HepG2 (cell line): ENCODE results near the gene NSD1. TPM values are rescaled to one million over a fixed set of nuclear protein-coding genes. Genes with fewer than 3 reads are reported as not detected.

Source experiments
- ATAC-seq: fragments of 200-7000 bp; cut with Tn5 transposase; 3 replicates; pipeline ENCODE4 v1.9.1; 2020; ENCODE audit warnings: mild to moderate bottlenecking, moderate library complexity
- BruUV-seq: library from RNA; stranded (reverse); fragments of 400-500 nt; replicated peaks from 2 replicates; lab custom pipeline; 2021; lab: Mats Ljungman, UMichigan
- CTCF ChIA-PET: fragments of 300-600 bp; formaldehyde crosslinking; extraction: SDS; loops from one replicate; lab custom pipeline; 2021; ENCODE audit warnings: low total read pairs, inconsistent platforms, low intra/inter-chr PET ratio; lab: Yijun Ruan, JAX
- POLR2A ChIA-PET: fragments of 350-600 bp; sonication (Branson Sonifier 250); formaldehyde crosslinking; loops from one replicate; lab custom pipeline; 2020; ENCODE audit warnings: antibody characterized with exemption, inconsistent platforms; lab: Yijun Ruan, JAX
- DNase-seq: peaks from one replicate; pipeline ENCODE4 v3.0.0-alpha.2; 2015; ENCODE audit warnings: low spot score
- FAIRE-seq: peaks from 3 replicates; lab custom pipeline; 2011; peaks lifted over from hg19 to GRCh38; lab: Jason Lieb, UNC
- H2AFZ ChIP-seq: one replicate; pipeline ENCODE4 v1.6.1; 2011; ENCODE audit warnings: low read length, inconsistent platforms
- H3K27ac ChIP-seq: fragments of 300-600 bp; 3 replicates; pipeline ENCODE4 v1.8.0; 2011; ENCODE audit warnings: mixed run types, mild to moderate bottlenecking, mixed read lengths, low read length, inconsistent platforms; ENCODE audit not compliant: insufficient read depth; ENCODE audit errors: extremely low read length
- H3K27me3 ChIP-seq, 2 experiments: fragments of 200-600 bp in 1 of 2; 2 replicates in 1 of 2; 3 replicates in 1 of 2; pipeline versions ENCODE4 v1.6.0 to v1.8.0; 2011; ENCODE audit warnings: low read length in 2 of 2, mild to moderate bottlenecking in 2 of 2, moderate library complexity in 2 of 2, inconsistent platforms in 1 of 2; ENCODE audit not compliant: insufficient read depth in 2 of 2, control insufficient read depth in 1 of 2
- H3K36me3 ChIP-seq, 2 experiments: fragments of 200-600 bp in 1 of 2; replicated peaks in 1 of 2; 2 replicates in 1 of 2; 3 replicates in 1 of 2; pipeline versions ENCODE4 v1.5.1 to v1.8.0; 2011; ENCODE audit warnings: low read length in 2 of 2, inconsistent platforms in 1 of 2; ENCODE audit not compliant: insufficient read depth in 2 of 2, control insufficient read depth in 1 of 2
- H3K4me1 ChIP-seq: 2 replicates; pipeline ENCODE4 v1.5.1; 2012; ENCODE audit warnings: low read length, inconsistent platforms; ENCODE audit not compliant: insufficient read depth
- H3K4me2 ChIP-seq: 2 replicates; pipeline ENCODE4 v1.6.0; 2011; ENCODE audit warnings: low read depth, low read length, inconsistent platforms
- H3K4me3 ChIP-seq, 3 experiments: fragments of 200-600 bp in 1 of 3; sonication (generic), shearing (Covaris generic) in 1 of 3; replicated peaks in 1 of 3; 2 replicates each; pipeline ENCODE4 v1.5.1; 2011 to 2016; ENCODE audit warnings: low read length in 3 of 3, inconsistent platforms in 2 of 3, low read depth in 2 of 3, mild to moderate bottlenecking in 2 of 3, control low read depth in 1 of 3, mixed read lengths in 1 of 3; ENCODE audit not compliant: insufficient read depth in 1 of 3
- H3K79me2 ChIP-seq: one replicate; pipeline ENCODE4 v1.6.1; 2011; ENCODE audit warnings: low read length, inconsistent platforms; ENCODE audit not compliant: insufficient read depth
- H3K9ac ChIP-seq: 2 replicates; pipeline ENCODE4 v1.6.0; 2011; ENCODE audit warnings: mild to moderate bottlenecking, low read depth, low read length, inconsistent platforms; ENCODE audit not compliant: insufficient read depth
- H3K9me3 ChIP-seq: 2 replicates; pipeline ENCODE4 v1.5.1; 2012; ENCODE audit warnings: mild to moderate bottlenecking, low read length
- H4K20me1 ChIP-seq: 2 replicates; pipeline ENCODE4 v1.6.0; 2011; ENCODE audit warnings: inconsistent platforms, mild to moderate bottlenecking, low read length, moderate library complexity; ENCODE audit not compliant: insufficient read depth
- DR1 ChIP-seq: sonication (generic); formaldehyde crosslinking; IDR thresholded peaks from 2 replicates; pipeline ENCODE4 v1.8.0; 2021; ENCODE audit warnings: mild to moderate bottlenecking, missing genetic modification reagents, inconsistent platforms
- FOXP1 ChIP-seq, 2 experiments: fragments of 450-650 bp in 1 of 2; IDR thresholded peaks; 2 replicates each; pipeline ENCODE4 v1.6.1; 2017 to 2018; ENCODE audit warnings: antibody characterized with exemption in 1 of 2
- HDAC6 ChIP-seq: fragments of 200-600 bp; sonication (generic); IDR thresholded peaks from 2 replicates; pipeline ENCODE4 v1.7.0; 2017; ENCODE audit warnings: mild to moderate bottlenecking, antibody characterized with exemption, low read length, low read depth
- JUND ChIP-seq: sonication (generic); formaldehyde crosslinking; IDR thresholded peaks from 2 replicates; pipeline ENCODE4 v1.8.0; 2022; ENCODE audit warnings: mild to moderate bottlenecking, missing genetic modification reagents
- KLF9 ChIP-seq: IDR thresholded peaks from 2 replicates; pipeline ENCODE4 v1.6.1; 2016; ENCODE audit warnings: low read depth
- MTA3 ChIP-seq: sonication (generic); formaldehyde crosslinking; IDR thresholded peaks from 2 replicates; pipeline ENCODE4 v1.4.0; 2020; ENCODE audit warnings: missing genetic modification reagents
- NCOA1 ChIP-seq: sonication (generic); formaldehyde crosslinking; IDR thresholded peaks from 2 replicates; pipeline ENCODE4 v1.9.0; 2021; ENCODE audit warnings: missing genetic modification reagents
- NFE2 ChIP-seq: sonication (generic); formaldehyde crosslinking; IDR thresholded peaks from 2 replicates; pipeline ENCODE4 v1.4.0; 2020; ENCODE audit warnings: missing genetic modification reagents
- PHB2 ChIP-seq: fragments of 450-650 bp; IDR thresholded peaks from 2 replicates; pipeline ENCODE4 v1.6.1; 2018; ENCODE audit not compliant: partially characterized antibody
- PRMT3 ChIP-seq: sonication (generic); formaldehyde crosslinking; IDR thresholded peaks from 2 replicates; pipeline ENCODE4 v1.8.1; 2022; ENCODE audit warnings: low read depth, mild to moderate bottlenecking, moderate library complexity, missing genetic modification reagents, borderline replicate concordance
- SIN3A ChIP-seq: IDR thresholded peaks from 2 replicates; pipeline ENCODE4 v1.6.1; 2011; ENCODE audit warnings: low read depth, mild to moderate bottlenecking, control low read depth, low read length, borderline replicate concordance
- SMARCC2 ChIP-seq: fragments of 450-650 bp; IDR thresholded peaks from 2 replicates; pipeline ENCODE4 v1.6.1; 2017; ENCODE audit warnings: antibody characterized with exemption, mild to moderate bottlenecking
- TEAD3 ChIP-seq: optimal IDR thresholded peaks from 2 replicates; pipeline ENCODE3; 2016; ENCODE audit warnings: borderline replicate concordance
- ZFP1 ChIP-seq: IDR thresholded peaks from 2 replicates; pipeline ENCODE4 v1.6.1; 2016
- ZNF263 ChIP-seq: sonication (generic); formaldehyde crosslinking; IDR thresholded peaks from 2 replicates; pipeline ENCODE4 v1.4.0; 2020; ENCODE audit warnings: missing genetic modification reagents
- ZNF383 ChIP-seq: sonication (generic); formaldehyde crosslinking; IDR thresholded peaks from 2 replicates; pipeline ENCODE4 v1.4.0; 2020; ENCODE audit warnings: missing genetic modification reagents, mild to moderate bottlenecking, borderline replicate concordance
- ZNF44 ChIP-seq: sonication (generic); formaldehyde crosslinking; IDR thresholded peaks from 2 replicates; pipeline ENCODE4 v1.5.1; 2020; ENCODE audit warnings: mild to moderate bottlenecking, missing genetic modification reagents
- WGBS: methylation state at CpG from one replicate; pipeline ENCODE4 v1.1.6; 2017; ENCODE audit warnings: low lambda C conversion rate; 5-methylcytosine and 5-hydroxymethylcytosine counted together
- in situ Hi-C: cut with HindIII; loops from 2 replicates; pipeline ENCODE4 v1.10.0; 2017; ENCODE audit warnings: low pct_unique_long_range_greater_than_20kb; ENCODE audit not compliant: extremely low pct_ligation_motif_present
- intact Hi-C: fragments of 100-400 bp; cut with micrococcal nuclease; formaldehyde crosslinking; loops from one replicate; pipeline ENCODE4 v1.10.0; 2022; ENCODE audit not compliant: unreplicated experiment
- polyA plus RNA-seq, 8 experiments: library from polyadenylated mRNA; depleted of rRNA in 3 of 8; stranded (reverse) in 7 of 8; unstranded in 1 of 8; fragments of >200 nt; fragmentation: Illumina TruSeq in 4 of 8; extraction: Trizol in 4 of 8; gene quantifications; 2 replicates each; pipeline versions ENCODE4 v1.2.1 to v1.2.3, GENCODE V29; 2011 to 2016; ENCODE audit warnings: low read depth in 4 of 8, missing spikeins in 1 of 8, mixed read lengths in 1 of 8; ENCODE audit not compliant: insufficient read depth in 1 of 8
- total RNA-seq, 5 experiments: library from RNA; depleted of rRNA; stranded (reverse); fragments of >200 nt; fragmentation: Illumina TruSeq; extraction: Trizol; gene quantifications; 2 replicates each; pipeline ENCODE4 v1.2.3, GENCODE V29; 2016; ENCODE audit warnings: low read depth in 1 of 5
- TF ChIP-seq, protein P1 (sequence below): sonication (generic); formaldehyde crosslinking; IDR thresholded peaks from 2 replicates; pipeline ENCODE4 v1.4.0; 2020; ENCODE audit warnings: missing genetic modification reagents, mild to moderate bottlenecking, borderline replicate concordance
- TF ChIP-seq, protein P2 (sequence below): sonication (generic); formaldehyde crosslinking; IDR thresholded peaks from 2 replicates; pipeline ENCODE4 v1.4.0; 2020; ENCODE audit warnings: mild to moderate bottlenecking, missing genetic modification reagents
- TF ChIP-seq, protein P3 (sequence below): IDR thresholded peaks from 2 replicates; pipeline ENCODE4 v1.6.1; 2012; ENCODE audit warnings: low read length, improper control_type of control experiment

The NSD1 gene
- total and polyA plus RNA-seq, 2 of the 13 experiments (the other 11 are each of a cell fraction or from before 2014, with no cell fraction given) = 0.01 to 0.09 TPM

GRCh38 chr5:177204281-177204680, 70.7 kb downstream of the NSD1 start:
- no TSS peak for BruUV-seq
- no peaks in the 10 kb centered on the region; a peak in 2 of 5 replicates for H3K27me3 ChIP-seq
- no peaks in the 10 kb centered on the region for H3K79me2 ChIP-seq
- ChIA-PET CTCF (no interaction called here), POLR2A (no interaction called here)
- H3K4me2 ChIP-seq = no peak overlapping the region
- DNase-seq = no peak
- no peak overlapping the region for H2AFZ ChIP-seq
- no peak overlapping the region for H3K27ac ChIP-seq
- ATAC-seq = no peak
- no peaks in the 10 kb centered on the region for H3K36me3 ChIP-seq
- H3K4me3 ChIP-seq = no peak overlapping the region
- intact Hi-C loops (no loop called here), in situ Hi-C loops (no loop called here)
- TF ChIP-seq ZNF383 = no peak
- TF ChIP-seq TEAD3 (CRISPR knock-in tag) = no peak
- TF ChIP-seq NFE2 = no peak
- TF ChIP-seq PHB2 = no peak
- no peak for TF ChIP-seq DR1 (CRISPR knock-in tag)
- TF ChIP-seq ZNF44 (CRISPR knock-in tag) = no peak
- no peak for TF ChIP-seq JUND (CRISPR knock-in tag)
- TF ChIP-seq FOXP1 (IDR thresholded peaks at IDR 0.05) = no peak
- no peak for TF ChIP-seq FOXP1 (CRISPR knock-in tag; IDR thresholded peaks at IDR 0.05)
- no peak for TF ChIP-seq HDAC6
- TF ChIP-seq SIN3A = no peak
- TF ChIP-seq, protein P1, sequence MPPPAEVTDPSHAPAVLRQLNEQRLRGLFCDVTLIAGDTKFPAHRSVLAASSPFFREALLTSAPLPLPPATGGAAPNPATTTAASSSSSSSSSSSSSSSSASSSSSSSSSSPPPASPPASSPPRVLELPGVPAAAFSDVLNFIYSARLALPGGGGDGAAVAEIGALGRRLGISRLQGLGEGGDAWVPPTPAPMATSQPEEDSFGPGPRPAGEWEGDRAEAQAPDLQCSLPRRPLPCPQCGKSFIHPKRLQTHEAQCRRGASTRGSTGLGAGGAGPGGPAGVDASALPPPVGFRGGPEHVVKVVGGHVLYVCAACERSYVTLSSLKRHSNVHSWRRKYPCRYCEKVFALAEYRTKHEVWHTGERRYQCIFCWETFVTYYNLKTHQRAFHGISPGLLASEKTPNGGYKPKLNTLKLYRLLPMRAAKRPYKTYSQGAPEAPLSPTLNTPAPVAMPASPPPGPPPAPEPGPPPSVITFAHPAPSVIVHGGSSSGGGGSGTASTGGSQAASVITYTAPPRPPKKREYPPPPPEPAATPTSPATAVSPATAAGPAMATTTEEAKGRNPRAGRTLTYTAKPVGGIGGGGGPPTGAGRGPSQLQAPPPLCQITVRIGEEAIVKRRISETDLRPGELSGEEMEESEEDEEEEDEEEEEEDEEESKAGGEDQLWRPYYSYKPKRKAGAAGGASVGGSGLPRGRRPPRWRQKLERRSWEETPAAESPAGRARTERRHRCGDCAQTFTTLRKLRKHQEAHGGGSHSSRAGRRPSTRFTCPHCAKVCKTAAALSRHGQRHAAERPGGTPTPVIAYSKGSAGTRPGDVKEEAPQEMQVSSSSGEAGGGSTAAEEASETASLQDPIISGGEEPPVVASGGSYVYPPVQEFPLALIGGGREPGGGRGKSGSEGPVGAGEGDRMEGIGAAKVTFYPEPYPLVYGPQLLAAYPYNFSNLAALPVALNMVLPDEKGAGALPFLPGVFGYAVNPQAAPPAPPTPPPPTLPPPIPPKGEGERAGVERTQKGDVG (CRISPR knock-in tag) = no peak
- TF ChIP-seq SMARCC2 = no peak
- TF ChIP-seq NCOA1 (CRISPR knock-in tag) = no peak
- TF ChIP-seq, protein P2, sequence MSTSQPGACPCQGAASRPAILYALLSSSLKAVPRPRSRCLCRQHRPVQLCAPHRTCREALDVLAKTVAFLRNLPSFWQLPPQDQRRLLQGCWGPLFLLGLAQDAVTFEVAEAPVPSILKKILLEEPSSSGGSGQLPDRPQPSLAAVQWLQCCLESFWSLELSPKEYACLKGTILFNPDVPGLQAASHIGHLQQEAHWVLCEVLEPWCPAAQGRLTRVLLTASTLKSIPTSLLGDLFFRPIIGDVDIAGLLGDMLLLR (CRISPR knock-in tag) = no peak
- no peak for TF ChIP-seq MTA3 (CRISPR knock-in tag)
- no peak for TF ChIP-seq PRMT3 (CRISPR knock-in tag)
- TF ChIP-seq ZNF263 (CRISPR knock-in tag) = no peak
- TF ChIP-seq KLF9 (CRISPR knock-in tag) = no peak
- no peak for TF ChIP-seq ZFP1 (CRISPR knock-in tag)
- TF ChIP-seq, protein P3, sequence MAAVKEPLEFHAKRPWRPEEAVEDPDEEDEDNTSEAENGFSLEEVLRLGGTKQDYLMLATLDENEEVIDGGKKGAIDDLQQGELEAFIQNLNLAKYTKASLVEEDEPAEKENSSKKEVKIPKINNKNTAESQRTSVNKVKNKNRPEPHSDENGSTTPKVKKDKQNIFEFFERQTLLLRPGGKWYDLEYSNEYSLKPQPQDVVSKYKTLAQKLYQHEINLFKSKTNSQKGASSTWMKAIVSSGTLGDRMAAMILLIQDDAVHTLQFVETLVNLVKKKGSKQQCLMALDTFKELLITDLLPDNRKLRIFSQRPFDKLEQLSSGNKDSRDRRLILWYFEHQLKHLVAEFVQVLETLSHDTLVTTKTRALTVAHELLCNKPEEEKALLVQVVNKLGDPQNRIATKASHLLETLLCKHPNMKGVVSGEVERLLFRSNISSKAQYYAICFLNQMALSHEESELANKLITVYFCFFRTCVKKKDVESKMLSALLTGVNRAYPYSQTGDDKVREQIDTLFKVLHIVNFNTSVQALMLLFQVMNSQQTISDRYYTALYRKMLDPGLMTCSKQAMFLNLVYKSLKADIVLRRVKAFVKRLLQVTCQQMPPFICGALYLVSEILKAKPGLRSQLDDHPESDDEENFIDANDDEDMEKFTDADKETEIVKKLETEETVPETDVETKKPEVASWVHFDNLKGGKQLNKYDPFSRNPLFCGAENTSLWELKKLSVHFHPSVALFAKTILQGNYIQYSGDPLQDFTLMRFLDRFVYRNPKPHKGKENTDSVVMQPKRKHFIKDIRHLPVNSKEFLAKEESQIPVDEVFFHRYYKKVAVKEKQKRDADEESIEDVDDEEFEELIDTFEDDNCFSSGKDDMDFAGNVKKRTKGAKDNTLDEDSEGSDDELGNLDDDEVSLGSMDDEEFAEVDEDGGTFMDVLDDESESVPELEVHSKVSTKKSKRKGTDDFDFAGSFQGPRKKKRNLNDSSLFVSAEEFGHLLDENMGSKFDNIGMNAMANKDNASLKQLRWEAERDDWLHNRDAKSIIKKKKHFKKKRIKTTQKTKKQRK = no peak
- no peaks in the 10 kb centered on the region for H3K9me3 ChIP-seq
- FAIRE-seq = no peak
- peaks cover 7% of the 10 kb centered on the region; the same call in 1 of the 2 replicates for H3K4me1 ChIP-seq
- H3K9ac ChIP-seq = no peak overlapping the region
- WGBS = 7% methylated on average over 9 of the region's 9 CpGs
- H4K20me1 ChIP-seq = no peaks in the 10 kb centered on the region
